Lung (tissue), 12 donors: ENCODE measurements around the gene OR2T2. TPM values are rescaled to one million over a fixed set of nuclear protein-coding genes. Genes with fewer than 3 reads are reported as not detected.
"Not testable (repeated sequence)": the region's sequence is repeated elsewhere in the genome, so short reads cannot be mapped to it uniquely, and the experiment has no call there.

Source experiments
- ATAC-seq: fragments of 200-7000 bp; cut with Tn5 transposase; one replicate; pipeline ENCODE4 v1.9.1; 2020; ENCODE audit warnings: moderate number of reproducible peaks; ENCODE audit not compliant: insufficient read depth, low FRiP score
- DNase-seq, 3 donors: peaks; one replicate each; pipeline ENCODE4 v3.0.0-alpha.2; 2013 to 2017
- H3K27ac ChIP-seq, 2 donors: one replicate each; pipeline ENCODE4 v1.5.1; 2013; ENCODE audit warnings: mild to moderate bottlenecking in 2 of 2, moderate library complexity in 2 of 2, control low read depth in 1 of 2, inconsistent platforms in 1 of 2, low read depth in 1 of 2, low read length in 1 of 2
- H3K27me3 ChIP-seq, 3 donors: one replicate each; pipeline ENCODE4 v1.5.1; 2013; ENCODE audit warnings: low read length in 2 of 3; ENCODE audit not compliant: control insufficient read depth in 3 of 3, insufficient read depth in 3 of 3
- H3K36me3 ChIP-seq, 4 donors: one replicate each; pipeline ENCODE4 v1.5.1; 2013; ENCODE audit warnings: low read length in 4 of 4, mild to moderate bottlenecking in 1 of 4, moderate library complexity in 1 of 4; ENCODE audit not compliant: control insufficient read depth in 4 of 4, insufficient read depth in 4 of 4
- H3K4me1 ChIP-seq, 5 donors: one replicate each; pipeline ENCODE4 v1.5.1; 2013; ENCODE audit warnings: low read length in 5 of 5, mild to moderate bottlenecking in 2 of 5, moderate library complexity in 1 of 5; ENCODE audit not compliant: control insufficient read depth in 5 of 5, insufficient read depth in 5 of 5
- H3K4me3 ChIP-seq: one replicate; pipeline ENCODE4 v1.5.1; 2013; ENCODE audit warnings: mild to moderate bottlenecking, control low read depth, moderate library complexity
- H3K9ac ChIP-seq, 2 donors: one replicate each; pipeline ENCODE4 v1.5.1; 2013; ENCODE audit warnings: low read length in 2 of 2, control low read depth in 1 of 2; ENCODE audit not compliant: insufficient read depth in 1 of 2
- H3K9me3 ChIP-seq, 4 donors: one replicate each; pipeline ENCODE4 v1.5.1; 2013; ENCODE audit warnings: low read length in 3 of 4, mild to moderate bottlenecking in 1 of 4, moderate library complexity in 1 of 4; ENCODE audit not compliant: control insufficient read depth in 4 of 4, insufficient read depth in 3 of 4
- CTCF ChIP-seq: IDR thresholded peaks from 2 replicates; pipeline ENCODE4 v1.5.1; 2012; ENCODE audit warnings: mild to moderate bottlenecking; ENCODE audit errors: control extremely low read depth, extremely low read depth
- WGBS, 2 donors: extraction: QIAGEN DNeasy Blood & Tissue Kit; methylation state at CpG; one replicate each; pipeline ENCODE4 v1.1.7; 2013; 5-methylcytosine and 5-hydroxymethylcytosine counted together
- polyA plus RNA-seq, 2 donors: library from polyadenylated mRNA; stranded (reverse); fragments of 200-250 nt; gene quantifications; one replicate each; pipeline ENCODE4 v1.2.1, GENCODE V29; 2013
- total RNA-seq, 2 donors: library from RNA; depleted of rRNA in 1 of 2; stranded (reverse); fragments of >200 nt in 1 of 2; gene quantifications; one replicate each; pipeline ENCODE4 v1.2.1, GENCODE V29; 2014 to 2021
- donor health status: control.
- donor health status: control.
- donor health status: Bipolar disorder and iron deficiency.
- donor health status: healthy.
- donor health status: DM: yes; HTN: yes; CAD: no.

Gene OR2T2
- total and polyA plus RNA-seq, 4 donors: not detected

GRCh38 chr1:248450466-248451145 is 5.2 kb downstream of the OR2T2 start:
- not testable (repeated sequence) for H3K4me3 ChIP-seq, H3K27ac ChIP-seq, H3K36me3 ChIP-seq, H3K27me3 ChIP-seq, DNase-seq, H3K9me3 ChIP-seq, H3K4me1 ChIP-seq, H3K9ac ChIP-seq, ATAC-seq
- WGBS, 2 donors: 45 to 68% methylated on average over 2 of the region's 5 CpGs

- not testable (repeated sequence) for H3K36me3 ChIP-seq, H3K27ac ChIP-seq, ATAC-seq, H3K4me3 ChIP-seq, H3K9me3 ChIP-seq, DNase-seq, H3K4me1 ChIP-seq, H3K27me3 ChIP-seq, H3K9ac ChIP-seq
- WGBS, 2 donors: 85 to 93% methylated on average over 7 of the region's 7 CpGs
Observed at GRCh38 chr1:248453619-248454018, 8.2 kb downstream of the OR2T2 start.

GRCh38 chr1:248455045-248455444 is 9.6 kb downstream of the OR2T2 start:
- not testable (repeated sequence) for H3K4me1 ChIP-seq, DNase-seq, H3K9me3 ChIP-seq, H3K27me3 ChIP-seq, ATAC-seq, H3K9ac ChIP-seq, H3K36me3 ChIP-seq, H3K4me3 ChIP-seq, H3K27ac ChIP-seq
- 44 to 78% methylated on average over 1 of the region's 4 CpGs for WGBS, 2 donors

GRCh38 chr1:248456635-248457034 is 11.2 kb downstream of the OR2T2 start:
- not testable (repeated sequence) for H3K9me3 ChIP-seq, H3K36me3 ChIP-seq, ATAC-seq, H3K27me3 ChIP-seq, H3K4me3 ChIP-seq, H3K4me1 ChIP-seq, DNase-seq, H3K9ac ChIP-seq, H3K27ac ChIP-seq
- no CpG with 5 or more reads among the region's 2 CpGs for WGBS, 2 donors

GRCh38 chr1:248459117-248459516 is 13.7 kb downstream of the OR2T2 start:
- not testable (repeated sequence) for H3K27me3 ChIP-seq, H3K4me1 ChIP-seq, H3K36me3 ChIP-seq, ATAC-seq, H3K4me3 ChIP-seq, H3K27ac ChIP-seq, H3K9ac ChIP-seq, DNase-seq, H3K9me3 ChIP-seq
- 73 to 84% methylated on average over 7 of the region's 7 CpGs for WGBS, 2 donors

GRCh38 chr1:248471154-248471553 is 25.7 kb downstream of the OR2T2 start:
- Histone ChIP-seq H3K27ac (no peak overlapping the region), H3K27me3 (no peaks in the 10 kb centered on the region), H3K36me3 (no peaks in the 10 kb centered on the region), H3K9me3 (no peaks in the 10 kb centered on the region), H3K4me1 (no peaks in the 10 kb centered on the region), H3K4me3 (no peak overlapping the region), H3K9ac (no peak overlapping the region)
- no peak for TF ChIP-seq CTCF
- 86 to 93% methylated on average over 4 of the region's 4 CpGs for WGBS, 2 donors
- no peak for ATAC-seq
- no peak for DNase-seq

GRCh38 chr1:248472111-248472510 is 26.7 kb downstream of the OR2T2 start:
- H3K36me3 ChIP-seq, H3K9me3 ChIP-seq, H3K4me1 ChIP-seq, H3K27me3 ChIP-seq, ATAC-seq, H3K9ac ChIP-seq, H3K27ac ChIP-seq, H3K4me3 ChIP-seq, DNase-seq: not testable (repeated sequence)
- WGBS, 2 donors: 58 to 85% methylated on average over 2 of the region's 2 CpGs

GRCh38 chr1:248473051-248473450 is 27.6 kb downstream of the OR2T2 start, which contains the start of gene OR2T3:
OR2T3 (plus strand) TSS chr1:248473351; CDS start chr1:248473351, 0 bp downstream.
- DNase-seq, H3K4me3 ChIP-seq, H3K4me1 ChIP-seq, H3K9ac ChIP-seq, ATAC-seq, H3K27me3 ChIP-seq, H3K27ac ChIP-seq, H3K36me3 ChIP-seq, H3K9me3 ChIP-seq: not testable (repeated sequence)
- WGBS, 2 donors: 81 to 90% methylated on average over 1 to 2 of the region's 2 CpGs
